H9 (cell line): Measurements from ENCODE around the gene FMNL3. TPM values are rescaled to one million over a fixed set of nuclear protein-coding genes. Genes with fewer than 3 reads are reported as not detected.

Experiments
- DNase-seq: peaks from one replicate; pipeline ENCODE4 v3.0.0-alpha.2; 2017
- H2AFZ ChIP-seq: one replicate; pipeline ENCODE4 v1.6.1; 2013; ENCODE audit warnings: mild to moderate bottlenecking, low read length, control low read depth, moderate library complexity
- H2AK5ac ChIP-seq: 2 replicates; pipeline ENCODE4 v1.6.1; 2013; ENCODE audit warnings: low read length, control low read depth, mixed read lengths; ENCODE audit not compliant: insufficient read length
- H2BK120ac ChIP-seq: one replicate; pipeline ENCODE4 v1.6.1; 2013; ENCODE audit warnings: low read depth, mild to moderate bottlenecking, low read length, control low read depth, inconsistent platforms; ENCODE audit not compliant: poor library complexity, severe bottlenecking
- H2BK12ac ChIP-seq: 2 replicates; pipeline ENCODE4 v1.6.1; 2013; ENCODE audit warnings: low read length, control low read depth, mixed read lengths, low read depth; ENCODE audit not compliant: insufficient read length
- H2BK15ac ChIP-seq: 2 replicates; pipeline ENCODE4 v1.6.1; 2013; ENCODE audit warnings: low read depth, low read length, control low read depth
- H2BK20ac ChIP-seq: one replicate; pipeline ENCODE4 v1.6.1; 2013; ENCODE audit warnings: low read depth, mild to moderate bottlenecking, low read length, control low read depth, inconsistent platforms; ENCODE audit not compliant: poor library complexity, severe bottlenecking
- H2BK5ac ChIP-seq: 2 replicates; pipeline ENCODE4 v1.6.1; 2013; ENCODE audit warnings: low read length, control low read depth, mixed read lengths; ENCODE audit not compliant: insufficient read length
- H3K14ac ChIP-seq: 2 replicates; pipeline ENCODE4 v1.6.1; 2013; ENCODE audit warnings: low read length, control low read depth; ENCODE audit not compliant: insufficient read depth
- H3K18ac ChIP-seq: 2 replicates; pipeline ENCODE4 v1.6.1; 2013; ENCODE audit warnings: low read depth, mild to moderate bottlenecking, mixed read lengths, low read length, control low read depth; ENCODE audit not compliant: insufficient read length
- H3K23ac ChIP-seq: 2 replicates; pipeline ENCODE4 v1.6.1; 2013; ENCODE audit warnings: low read length, control low read depth, mixed read lengths, low read depth; ENCODE audit not compliant: insufficient read length
- H3K23me2 ChIP-seq: 2 replicates; pipeline ENCODE4 v1.6.1; 2013; ENCODE audit warnings: low read depth, mild to moderate bottlenecking, mixed read lengths, low read length, control low read depth; ENCODE audit not compliant: insufficient read length, poor library complexity, severe bottlenecking
- H3K27ac ChIP-seq: 2 replicates; pipeline ENCODE4 v1.5.1; 2013; ENCODE audit warnings: low read length, control low read depth, mixed read lengths, low read depth; ENCODE audit not compliant: insufficient read length
- H3K27me3 ChIP-seq: 2 replicates; pipeline ENCODE4 v1.6.1; 2013; ENCODE audit warnings: low read length, control low read depth, inconsistent platforms; ENCODE audit not compliant: insufficient read depth
- H3K4ac ChIP-seq: 2 replicates; pipeline ENCODE4 v1.6.1; 2013; ENCODE audit warnings: low read depth, mild to moderate bottlenecking, control low read depth, inconsistent platforms, low read length, moderate library complexity
- H3K4me1 ChIP-seq: 2 replicates; pipeline ENCODE4 v1.6.1; 2013; ENCODE audit warnings: low read length, control low read depth, inconsistent platforms; ENCODE audit not compliant: insufficient read depth
- H3K4me2 ChIP-seq: 2 replicates; pipeline ENCODE4 v1.6.1; 2013; ENCODE audit warnings: low read length, control low read depth, mixed read lengths; ENCODE audit not compliant: insufficient read length, insufficient read depth
- H3K56ac ChIP-seq: 2 replicates; pipeline ENCODE4 v1.6.1; 2013; ENCODE audit warnings: low read depth, mild to moderate bottlenecking, mixed read lengths, low read length, control low read depth; ENCODE audit not compliant: insufficient read length
- H3K79me1 ChIP-seq: 2 replicates; pipeline ENCODE4 v1.6.1; 2013; ENCODE audit warnings: low read depth, mild to moderate bottlenecking, moderate library complexity, low read length, control low read depth, inconsistent platforms; ENCODE audit not compliant: insufficient read depth, poor library complexity, severe bottlenecking
- H3K79me2 ChIP-seq: 2 replicates; pipeline ENCODE4 v1.6.1; 2013; ENCODE audit warnings: low read length, control low read depth, inconsistent platforms; ENCODE audit not compliant: insufficient read depth
- H3K9ac ChIP-seq: 2 replicates; pipeline ENCODE4 v1.6.1; 2013; ENCODE audit warnings: low read length, control low read depth, mixed read lengths; ENCODE audit not compliant: insufficient read length; ENCODE audit errors: extremely low read depth
- H3K9me3 ChIP-seq: one replicate; pipeline ENCODE4 v1.6.1; 2013; ENCODE audit warnings: low read depth, low read length, inconsistent platforms; ENCODE audit not compliant: control insufficient read depth
- H3T11ph ChIP-seq: one replicate; pipeline ENCODE4 v1.6.1; 2013; ENCODE audit warnings: mild to moderate bottlenecking, low read length, control low read depth, inconsistent platforms
- H4K20me1 ChIP-seq: one replicate; pipeline ENCODE4 v1.6.1; 2013; ENCODE audit not compliant: control insufficient read depth, insufficient read length, insufficient read depth
- H4K5ac ChIP-seq: 2 replicates; pipeline ENCODE4 v1.6.1; 2013; ENCODE audit warnings: low read depth, mild to moderate bottlenecking, mixed read lengths, low read length, control low read depth; ENCODE audit not compliant: insufficient read length
- H4K8ac ChIP-seq: replicated peaks from 2 replicates; pipeline ENCODE4 v1.6.1; 2013; ENCODE audit warnings: low read length, control low read depth, mixed read lengths, low read depth; ENCODE audit not compliant: insufficient read length
- H4K91ac ChIP-seq: 2 replicates; pipeline ENCODE4 v1.6.1; 2013; ENCODE audit warnings: low read depth, mild to moderate bottlenecking, moderate library complexity, mixed read lengths, low read length, control low read depth; ENCODE audit not compliant: insufficient read length
- H3K27ac Mint-ChIP-seq, 3 experiments: 2 replicates in 2 of 3; 3 replicates in 1 of 3; pipeline ENCODE4 v1.8.0; 2020 to 2021; ENCODE audit warnings: mixed read lengths in 3 of 3, mild to moderate bottlenecking in 1 of 3, moderate library complexity in 1 of 3
- H3K27me3 Mint-ChIP-seq: 2 replicates; pipeline ENCODE4 v1.8.0; 2021; ENCODE audit warnings: low read depth, mild to moderate bottlenecking, moderate library complexity, mixed read lengths
- H3K36me3 Mint-ChIP-seq, 3 experiments: 2 replicates in 2 of 3; 3 replicates in 1 of 3; pipeline ENCODE4 v1.8.0; 2020 to 2021; ENCODE audit warnings: low read depth in 3 of 3, mixed read lengths in 3 of 3; ENCODE audit not compliant: insufficient read depth in 1 of 3
- H3K4me1 Mint-ChIP-seq, 2 experiments: 2 replicates each; pipeline ENCODE4 v1.8.0; 2020; ENCODE audit warnings: mixed read lengths in 2 of 2
- H3K4me3 Mint-ChIP-seq, 2 experiments: 2 replicates in 1 of 2; 3 replicates in 1 of 2; pipeline ENCODE4 v1.8.0; 2020 to 2021; ENCODE audit warnings: mild to moderate bottlenecking in 2 of 2, mixed read lengths in 2 of 2, moderate library complexity in 1 of 2
- H3K9me3 Mint-ChIP-seq, 2 experiments: 2 replicates in 1 of 2; 3 replicates in 1 of 2; pipeline ENCODE4 v1.8.0; 2020; ENCODE audit warnings: mild to moderate bottlenecking in 2 of 2, mixed read lengths in 2 of 2, moderate library complexity in 1 of 2
- CTCF ChIP-seq: fragments of 200-600 bp; sonication (generic); conservative IDR thresholded peaks from 3 replicates; pipeline ENCODE4 v1.8.0; 2021; ENCODE audit warnings: antibody characterized with exemption, mild to moderate bottlenecking
- WGBS: extraction: QIAGEN DNeasy Blood & Tissue Kit; methylation state at CpG from one replicate; pipeline ENCODE4 v1.1.7; 2013; ENCODE audit warnings: missing lambda C conversion rate, low lambda C conversion rate, mixed read lengths; ENCODE audit not compliant: insufficient read length; ENCODE audit errors: extremely low coverage; 5-methylcytosine and 5-hydroxymethylcytosine counted together
- total RNA-seq: library from RNA; stranded (reverse); gene quantifications from 2 replicates; pipeline ENCODE4 v1.2.1, GENCODE V29; 2021

FMNL3 gene
- total RNA-seq, 1 experiment from 2014 or later, result 22.8 TPM

DNA sequence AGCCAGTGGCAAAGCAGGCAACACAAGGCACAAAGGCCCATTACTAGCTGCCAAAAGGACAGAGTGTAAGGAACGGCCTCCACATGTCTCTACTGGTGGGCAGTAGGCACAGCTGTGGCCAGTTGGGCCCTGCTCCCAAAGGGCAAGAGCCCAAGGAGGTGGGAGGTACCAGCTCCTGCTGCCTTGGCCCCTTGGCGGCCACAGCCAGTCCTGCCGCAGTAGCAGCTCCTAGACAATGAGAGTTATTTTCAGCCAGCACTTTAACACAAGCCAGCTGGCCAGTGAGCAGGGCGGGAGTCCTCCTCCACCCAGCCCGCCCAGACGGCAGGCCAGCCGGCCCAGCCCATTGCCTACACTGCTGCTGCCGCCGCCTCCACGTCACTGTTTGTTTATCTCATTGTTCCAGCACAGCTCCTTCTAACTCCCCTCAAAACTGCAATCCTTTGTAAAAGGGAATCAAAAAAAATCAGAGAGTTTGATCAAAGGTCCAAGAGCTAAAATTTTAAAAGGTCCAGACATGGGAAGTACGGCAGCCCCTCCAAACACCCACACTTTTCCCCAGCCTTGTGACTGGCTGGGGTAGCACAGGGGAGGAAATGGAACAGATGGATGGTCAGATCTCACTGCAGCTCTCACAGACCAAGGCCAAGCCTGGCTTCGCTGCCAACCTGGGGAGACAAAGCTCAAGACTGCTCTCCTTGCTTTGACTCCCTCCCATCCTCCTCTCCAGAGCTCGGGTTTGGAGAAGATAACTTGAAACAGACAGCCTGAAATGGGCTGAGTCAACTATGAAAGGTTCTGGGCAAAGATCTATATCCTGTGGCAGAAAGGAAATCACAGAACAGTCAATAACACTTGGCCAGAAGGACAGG is 33.5 kb downstream of the FMNL3 start:
- no CpG with 5 or more reads among the region's 13 CpGs for WGBS
- peak; percentile 85 for DNase-seq
- no peaks in the 10 kb centered on the region for H3K27me3 ChIP-seq
- no peak; the same call in 2 of the 3 replicates for TF ChIP-seq CTCF
- no peak overlapping the region for H3K4ac ChIP-seq
- H3K56ac ChIP-seq, result no peak overlapping the region
- peak overlapping the region; percentile 31 for H3K18ac ChIP-seq
- H3K27ac ChIP-seq, result no peak overlapping the region
- H2BK5ac ChIP-seq, result no peak overlapping the region
- H3K23me2 ChIP-seq, result no peaks in the 10 kb centered on the region
- no peak overlapping the region for H3K4me2 ChIP-seq
- no peaks in the 10 kb centered on the region; a peak in 1 of 7 replicates for H3K36me3 Mint-ChIP-seq
- no peak overlapping the region for H3K9ac ChIP-seq
- H4K91ac ChIP-seq, result no peak overlapping the region
- no peak overlapping the region for H2BK15ac ChIP-seq
- no peak overlapping the region for H4K8ac ChIP-seq
- H4K5ac ChIP-seq, result no peak overlapping the region
- no peak overlapping the region for H3K14ac ChIP-seq
- no peaks in the 10 kb centered on the region; the same call in 1 of the 2 replicates for H3K79me2 ChIP-seq
- no peak overlapping the region for H2BK120ac ChIP-seq
- no peak overlapping the region for H2BK20ac ChIP-seq
- H2AK5ac ChIP-seq, result no peak overlapping the region
- no peaks in the 10 kb centered on the region for H3K79me1 ChIP-seq
- H3K27ac Mint-ChIP-seq, result peak overlapping the region; percentile 24 to 95 (median 87); a peak in 5 of 7 replicates
- H4K20me1 ChIP-seq, result no peaks in the 10 kb centered on the region
- H3K9me3 ChIP-seq, result no peaks in the 10 kb centered on the region
- H3T11ph ChIP-seq, result no peak overlapping the region
- no peaks in the 10 kb centered on the region for H3K27me3 Mint-ChIP-seq
- no peak overlapping the region for H3K4me3 Mint-ChIP-seq
- no peak overlapping the region for H3K23ac ChIP-seq
- H2BK12ac ChIP-seq, result no peak overlapping the region
- H3K4me1 Mint-ChIP-seq, result peaks cover 34 to 39% of the 10 kb centered on the region in 2 experiments
- H2AFZ ChIP-seq, result no peak overlapping the region
- H3K9me3 Mint-ChIP-seq, result no peaks in the 10 kb centered on the region
- peaks cover 3% of the 10 kb centered on the region; the same call in 1 of the 2 replicates for H3K4me1 ChIP-seq
